ENCODE measurements around the gene KLHL29.

The KLHL29 gene

DNA sequence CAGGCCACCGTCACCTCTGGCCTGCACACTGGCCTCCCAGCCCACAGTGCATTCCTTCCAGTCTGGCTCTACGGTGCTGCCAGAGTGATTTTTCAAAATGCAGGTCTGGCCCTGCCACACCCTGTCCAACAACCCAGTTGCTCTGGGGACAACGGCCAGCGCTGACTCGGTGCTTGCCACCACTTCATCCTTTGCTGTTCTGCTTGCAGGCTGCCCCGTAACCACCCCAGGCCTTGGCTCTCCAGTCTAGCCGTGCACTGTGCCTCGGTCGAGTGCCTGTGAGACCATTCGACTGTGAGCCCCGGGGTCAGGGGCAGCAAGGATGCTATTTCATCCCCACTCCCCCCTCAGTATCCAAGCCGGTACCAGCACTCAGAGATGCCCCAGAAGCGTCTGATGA is 262.6 kb downstream of the KLHL29 start:
- TF ChIP-seq TAF1 (IDR thresholded peaks at IDR 0.05; ENCODE audit: low read depth) (no peak), REST (IDR thresholded peaks at IDR 0.05; ENCODE audit: low read depth) (no peak), NFIC (IDR thresholded peaks at IDR 0.05) (no peak), EP300 (IDR thresholded peaks at IDR 0.05; ENCODE audit: borderline replicate concordance) (no peak), EGR1 (IDR thresholded peaks at IDR 0.05) (no peak), CREB1 (IDR thresholded peaks at IDR 0.05; ENCODE audit: low read depth) (no peak)
- TF ChIP-seq, protein P1, sequence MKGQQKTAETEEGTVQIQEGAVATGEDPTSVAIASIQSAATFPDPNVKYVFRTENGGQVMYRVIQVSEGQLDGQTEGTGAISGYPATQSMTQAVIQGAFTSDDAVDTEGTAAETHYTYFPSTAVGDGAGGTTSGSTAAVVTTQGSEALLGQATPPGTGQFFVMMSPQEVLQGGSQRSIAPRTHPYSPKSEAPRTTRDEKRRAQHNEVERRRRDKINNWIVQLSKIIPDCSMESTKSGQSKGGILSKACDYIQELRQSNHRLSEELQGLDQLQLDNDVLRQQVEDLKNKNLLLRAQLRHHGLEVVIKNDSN (IDR thresholded peaks at IDR 0.05) = no peak

- TF ChIP-seq TCF12 (IDR thresholded peaks at IDR 0.05; ENCODE audit: low read depth) (no peak), EGR1 (IDR thresholded peaks at IDR 0.05) (no peak), EP300 (IDR thresholded peaks at IDR 0.05; ENCODE audit: borderline replicate concordance) (no peak), RAD21 (IDR thresholded peaks at IDR 0.05; ENCODE audit: low read depth) (no peak)
Observed at GRCh38 chr2:23649303-23649702, 264.3 kb downstream of the KLHL29 start.

DNA sequence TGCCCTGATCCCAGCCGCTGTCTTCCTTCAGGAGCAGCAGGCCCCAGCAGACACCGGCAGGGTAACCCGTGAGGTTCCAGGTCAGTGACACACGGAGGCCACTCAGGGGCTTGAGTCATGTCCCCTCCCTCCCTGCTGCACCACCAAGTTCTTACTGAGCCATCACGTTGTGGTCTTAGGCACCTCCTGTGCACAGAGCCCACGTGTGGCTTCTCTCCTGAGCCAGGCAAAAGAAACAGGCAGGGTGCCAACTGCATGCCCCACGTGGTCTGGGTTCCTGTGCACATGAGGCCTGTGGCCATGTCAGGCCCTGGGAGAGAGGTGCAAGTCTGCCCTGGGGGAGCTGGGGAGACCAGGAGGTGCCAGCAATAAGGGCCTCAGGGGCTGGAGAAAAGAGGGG is 264.8 kb downstream of the KLHL29 start:
- TF ChIP-seq, protein P2, sequence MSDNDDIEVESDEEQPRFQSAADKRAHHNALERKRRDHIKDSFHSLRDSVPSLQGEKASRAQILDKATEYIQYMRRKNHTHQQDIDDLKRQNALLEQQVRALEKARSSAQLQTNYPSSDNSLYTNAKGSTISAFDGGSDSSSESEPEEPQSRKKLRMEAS (IDR thresholded peaks at IDR 0.05) = peak; percentile 23; the same call in 1 of the 2 replicates
- TF ChIP-seq EGR1 (IDR thresholded peaks at IDR 0.05) (no peak), REST (IDR thresholded peaks at IDR 0.05; ENCODE audit: low read depth) (no peak), EP300 (IDR thresholded peaks at IDR 0.05; ENCODE audit: borderline replicate concordance) (no peak), TCF12 (IDR thresholded peaks at IDR 0.05; ENCODE audit: low read depth) (no peak)
- TF ChIP-seq, protein P1 (IDR thresholded peaks at IDR 0.05) = peak; percentile 66

DNA sequence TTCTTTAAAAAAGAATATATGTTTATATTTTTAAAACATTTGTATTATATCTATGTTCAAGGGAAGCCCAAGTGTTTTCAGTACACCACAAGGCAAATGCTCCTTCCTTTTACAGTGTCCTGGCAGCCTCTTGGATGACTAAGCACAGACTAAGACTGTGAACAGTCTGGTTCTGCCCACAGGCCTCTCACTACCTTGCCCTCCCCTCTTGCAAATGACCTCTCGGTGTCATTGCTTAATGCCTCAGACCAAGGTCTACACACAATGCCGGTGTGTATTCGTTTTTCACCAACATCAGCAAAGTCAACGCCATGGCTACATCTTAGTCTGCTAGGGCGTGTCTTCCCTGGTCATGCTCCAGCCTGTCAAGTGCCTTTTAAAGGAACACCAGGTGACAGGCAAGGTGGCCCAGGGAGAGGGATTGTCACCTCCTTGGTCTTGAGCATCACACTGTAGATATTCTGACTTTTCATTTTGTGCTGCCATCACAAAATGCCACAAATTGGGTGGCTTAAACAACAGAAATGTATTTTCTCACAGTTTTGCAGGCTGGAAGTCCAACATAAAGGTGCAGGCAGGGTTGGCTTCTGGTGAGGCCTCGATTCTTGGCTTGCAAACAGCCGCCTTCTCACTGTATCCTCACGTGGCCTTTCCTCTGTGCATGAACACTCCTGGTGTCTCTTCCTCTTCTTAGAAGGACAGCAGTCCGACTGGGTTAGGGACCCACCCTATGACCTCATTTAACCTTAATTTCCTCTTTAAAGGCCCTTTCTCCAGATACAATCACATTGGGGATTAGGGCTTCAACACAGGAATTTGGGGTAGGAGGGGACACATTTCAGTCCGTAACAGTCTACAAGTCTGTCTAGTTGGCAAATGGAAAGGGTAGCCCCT is 266.5 kb downstream of the KLHL29 start:
- TF ChIP-seq EGR1 (IDR thresholded peaks at IDR 0.05) (no peak), EP300 (IDR thresholded peaks at IDR 0.05; ENCODE audit: borderline replicate concordance) (no peak), RAD21 (IDR thresholded peaks at IDR 0.05; ENCODE audit: low read depth) (no peak), ZBTB7A (IDR thresholded peaks at IDR 0.05; ENCODE audit: low read depth) (no peak), TCF12 (IDR thresholded peaks at IDR 0.05; ENCODE audit: low read depth) (no peak), REST (IDR thresholded peaks at IDR 0.05; ENCODE audit: low read depth) (no peak), YY1 (IDR thresholded peaks at IDR 0.05; ENCODE audit: low read depth) (no peak), TEAD4 (IDR thresholded peaks at IDR 0.05) (no peak), FOXM1 (IDR thresholded peaks at IDR 0.05; ENCODE audit: borderline replicate concordance, low read depth) (no peak), NFIC (IDR thresholded peaks at IDR 0.05) (no peak), CEBPB (IDR thresholded peaks at IDR 0.05) (no peak), TAF1 (IDR thresholded peaks at IDR 0.05; ENCODE audit: low read depth) (no peak), CREB1 (IDR thresholded peaks at IDR 0.05; ENCODE audit: low read depth) (no peak)
- TF ChIP-seq, protein P2 (IDR thresholded peaks at IDR 0.05) = no peak
- TF ChIP-seq, protein P1 (IDR thresholded peaks at IDR 0.05) = no peak

Measured in Ishikawa (cell line).